Stimulated activated CD4-positive, alpha-beta T cell treated with anti-CD3 and anti-CD28 coated beads, Interleukin-2, amount 100 ng/mL, for 4 hours (primary cell): ENCODE measurements around the gene BICC1.
"Not testable (repeated sequence)": the region's sequence is repeated elsewhere in the genome, so short reads cannot be mapped to it uniquely, and the experiment has no call there.

Experiments used
- DNase-seq: peaks from one replicate; pipeline ENCODE4 v3.0.0-alpha.2; 2020; ENCODE audit warnings: low read depth

BICC1 gene

GRCh38 chr10:58858123-58858522, 345.5 kb downstream of the BICC1 start:
- not testable (repeated sequence) for DNase-seq

GRCh38 chr10:58859526-58859925, 346.9 kb downstream of the BICC1 start:
- no peak for DNase-seq

DNA sequence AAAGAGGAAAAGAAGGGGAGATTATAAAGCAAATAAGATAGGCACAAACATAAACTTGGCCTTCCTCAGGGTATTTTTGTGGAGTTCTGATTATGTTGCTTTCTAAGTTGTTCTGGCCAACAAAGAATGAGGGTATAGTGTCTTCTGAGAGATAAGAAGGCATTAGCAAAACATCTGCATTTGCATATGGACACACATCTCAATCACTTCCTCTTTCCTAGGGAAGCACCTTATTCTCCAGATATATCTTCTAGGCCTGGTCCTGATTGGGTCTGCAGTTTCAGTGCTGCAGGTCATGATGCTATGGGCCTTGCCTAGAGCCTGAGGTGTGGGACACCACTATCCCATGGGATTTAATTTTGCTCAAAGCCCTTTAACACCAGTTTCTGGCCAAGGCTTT, 355.0 kb downstream of the BICC1 start:
- DNase-seq, result no peak

DNA sequence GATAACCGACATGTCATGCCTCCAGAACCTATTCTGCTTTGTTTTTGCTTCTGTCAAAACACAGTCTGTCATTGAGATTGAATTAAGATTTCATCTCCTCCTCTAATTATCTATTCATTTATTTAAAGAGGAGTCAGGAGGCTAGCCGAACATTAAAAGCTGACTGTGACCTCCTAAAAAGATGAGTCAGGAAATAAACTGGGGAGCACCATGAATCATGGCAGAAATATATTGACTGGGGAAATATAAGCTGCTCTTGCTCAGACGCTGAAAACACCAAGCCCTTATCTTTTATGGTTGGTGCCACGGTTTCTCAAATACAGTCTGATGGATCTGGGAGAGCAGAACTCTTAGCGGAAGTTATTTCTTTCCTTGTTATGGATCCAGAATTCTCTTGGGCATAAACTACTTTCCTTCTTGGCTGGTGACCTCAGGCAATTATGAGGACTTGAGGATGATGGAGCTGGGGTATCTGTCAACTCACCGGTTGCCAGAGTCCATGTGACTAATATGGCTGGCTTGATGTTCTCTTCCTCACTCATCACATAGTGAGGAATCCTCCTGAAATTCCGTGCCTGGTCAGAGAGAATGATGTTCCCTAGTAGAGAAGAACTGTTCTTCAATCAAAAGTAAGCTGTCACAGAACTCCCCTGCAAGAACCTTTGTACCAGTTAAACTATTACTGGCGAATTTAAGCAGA, 356.2 kb downstream of the BICC1 start:
- DNase-seq, result no peak

- DNase-seq, result no peak
These were observed 357.4 kb downstream of the BICC1 start for GRCh38 chr10:58870070-58870469.

DNA sequence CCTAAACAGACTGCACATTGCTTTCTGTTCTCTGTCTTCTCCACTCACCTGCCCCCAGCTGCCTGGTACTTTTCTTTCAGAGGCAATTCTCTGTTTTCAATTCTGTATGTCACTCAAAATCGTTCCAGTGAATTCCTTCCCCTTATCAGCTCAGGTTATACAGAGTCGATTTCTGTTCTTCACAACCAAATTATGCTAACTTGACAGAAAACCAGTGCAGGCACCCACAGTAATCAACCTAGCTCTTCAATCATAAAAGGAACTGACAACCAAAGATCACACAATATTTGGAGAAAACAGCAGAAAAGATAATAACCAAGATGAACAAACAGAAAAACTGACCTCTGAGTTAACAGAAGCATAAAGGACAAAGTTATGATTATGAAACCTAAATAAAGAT, 360.5 kb downstream of the BICC1 start:
- DNase-seq, result no peak
